Islet of Langerhans (tissue), 1 donor: Measurements from ENCODE around the gene TAB2.
"Not testable (repeated sequence)": the region's sequence is repeated elsewhere in the genome, so short reads cannot be mapped to it uniquely, and the experiment has no call there.

ENCODE experiments used
- FAIRE-seq: peaks from one replicate; lab custom pipeline; 2011; peaks lifted over from hg19 to GRCh38; lab: Jason Lieb, UNC

TAB2 gene

DNA sequence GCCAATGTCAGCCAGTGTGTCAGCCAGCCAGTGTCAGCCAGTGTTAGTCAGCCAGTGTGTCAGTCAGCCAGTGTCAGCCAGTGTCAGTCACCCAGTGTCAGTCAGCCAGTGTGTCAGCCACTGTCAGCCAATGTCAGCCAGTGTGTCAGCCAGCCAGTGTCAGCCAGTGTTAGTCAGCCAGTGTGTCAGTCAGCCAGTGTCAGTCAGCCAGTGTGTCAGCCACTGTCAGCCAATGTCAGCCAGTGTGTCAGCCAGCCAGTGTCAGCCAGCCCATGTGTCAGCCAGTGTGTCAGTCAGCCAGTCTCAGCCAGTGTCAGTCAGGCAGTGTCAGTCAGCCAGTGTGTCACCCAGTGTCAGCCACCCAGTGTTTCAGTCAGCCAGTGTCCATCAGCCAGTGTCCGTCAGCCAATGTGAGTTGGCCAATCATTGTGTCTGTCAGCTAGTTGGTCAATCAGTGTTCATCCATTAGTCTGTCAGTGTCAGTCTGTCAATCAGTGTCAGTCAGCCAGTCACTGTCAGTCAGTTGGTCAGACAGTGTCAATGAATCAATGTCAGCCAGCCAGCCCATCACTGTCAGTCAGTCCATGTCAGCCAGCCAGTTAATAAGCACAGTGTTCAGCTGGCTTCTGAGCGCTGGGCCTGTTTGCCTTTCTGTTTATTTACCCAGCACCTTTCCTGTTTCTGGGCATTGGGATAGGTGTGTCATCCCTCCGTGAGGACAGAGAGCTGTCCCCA, 127.0 kb downstream of the TAB2 start:
- not testable (repeated sequence) for FAIRE-seq

DNA sequence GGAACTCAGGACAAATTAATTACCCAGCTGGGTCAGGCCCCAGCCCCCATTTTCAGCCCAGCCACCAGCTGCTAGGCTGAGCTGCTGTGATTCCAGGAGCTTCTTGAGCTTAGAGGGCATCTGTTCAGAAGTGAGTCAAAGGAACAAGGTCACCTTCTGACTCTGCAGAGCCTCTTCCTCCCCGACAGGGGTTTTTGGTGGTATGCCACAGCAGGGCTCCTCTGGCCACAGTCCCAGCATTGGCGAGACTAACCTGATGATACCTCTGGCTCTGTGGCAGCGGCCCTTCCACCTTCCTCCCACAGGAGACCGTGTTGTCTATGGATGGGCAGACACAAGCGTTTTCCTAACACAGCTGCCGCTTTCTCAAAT, 127.6 kb downstream of the TAB2 start:
- no peak for FAIRE-seq

DNA sequence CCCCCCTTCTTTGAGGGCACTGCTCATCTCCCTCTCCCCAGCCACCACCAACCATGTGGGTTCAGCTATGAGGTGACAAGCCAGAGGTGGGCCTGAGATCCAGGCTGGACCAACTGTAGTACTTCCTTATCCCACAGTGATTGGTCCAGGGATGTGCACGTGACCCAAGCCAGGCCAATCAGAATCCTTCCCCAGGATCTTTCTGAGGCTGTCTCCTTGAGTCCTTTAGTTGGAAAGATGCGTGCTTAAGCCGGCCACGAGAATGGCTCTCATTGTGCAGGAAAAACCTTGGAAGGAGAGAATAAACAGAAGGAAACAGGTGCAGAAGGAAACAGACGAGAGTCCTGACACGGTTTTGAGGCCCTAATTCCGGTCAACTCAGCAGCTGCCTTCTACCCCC, 128.1 kb downstream of the TAB2 start:
- FAIRE-seq: no peak

DNA sequence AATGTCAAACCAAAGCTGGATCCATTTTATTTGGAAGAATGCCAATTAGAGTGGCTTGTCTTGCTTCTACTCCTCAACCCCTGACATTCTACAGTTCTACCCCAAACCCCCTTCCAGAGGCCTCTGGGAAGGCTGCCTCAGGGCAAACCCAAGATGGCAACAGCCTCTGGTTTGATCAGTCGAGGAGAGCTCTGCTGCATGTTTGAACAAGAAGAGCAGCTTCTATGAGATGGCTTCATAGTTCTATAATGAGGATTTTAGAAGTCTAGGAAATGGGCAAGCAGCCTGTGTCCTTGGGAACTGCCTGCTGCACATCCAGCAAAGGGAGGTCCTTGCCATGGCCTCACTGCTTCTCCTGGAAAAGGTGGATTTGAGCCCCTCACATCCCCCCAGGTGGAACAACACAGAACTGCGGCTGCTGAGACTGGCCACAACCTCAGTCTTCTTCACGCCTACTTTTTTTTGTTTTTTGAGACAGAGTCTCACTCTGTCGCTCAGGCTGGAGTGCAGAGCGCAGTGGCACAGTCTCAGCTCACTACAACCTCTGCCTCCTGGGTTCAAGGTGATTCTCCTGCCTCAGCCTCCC, 129.4 kb downstream of the TAB2 start:
- FAIRE-seq: no peak

DNA sequence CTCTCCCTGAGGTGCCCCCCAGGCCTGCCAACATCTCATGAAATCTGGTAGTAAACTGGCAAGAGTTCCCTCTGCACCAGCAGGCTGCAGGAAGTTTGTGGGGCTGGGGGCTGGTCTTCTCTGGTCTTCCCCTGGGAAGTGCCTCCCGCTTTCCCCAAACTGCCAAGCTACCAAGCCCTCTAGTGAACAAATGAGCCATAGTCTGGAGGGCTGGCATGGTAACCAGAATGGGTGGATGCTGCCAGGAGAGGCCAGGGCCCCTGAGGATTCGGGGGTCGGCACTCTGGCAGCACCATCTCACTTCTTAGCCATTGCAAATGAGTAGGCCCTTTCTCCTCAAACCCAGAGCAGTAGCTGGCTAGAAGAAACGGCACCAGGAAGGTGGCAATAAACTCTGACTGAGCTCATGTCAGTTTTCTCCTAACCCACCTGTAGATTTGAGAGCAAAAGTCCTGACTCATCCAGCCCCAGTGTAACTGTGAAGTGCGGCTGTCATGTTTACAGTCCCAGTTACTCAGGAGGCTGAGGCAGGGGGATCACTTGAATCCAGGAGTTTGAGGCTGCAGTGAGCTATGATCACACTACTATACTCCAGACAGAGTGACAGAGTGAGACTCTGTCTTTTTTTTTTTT, 131.4 kb downstream of the TAB2 start:
- no peak for FAIRE-seq

DNA sequence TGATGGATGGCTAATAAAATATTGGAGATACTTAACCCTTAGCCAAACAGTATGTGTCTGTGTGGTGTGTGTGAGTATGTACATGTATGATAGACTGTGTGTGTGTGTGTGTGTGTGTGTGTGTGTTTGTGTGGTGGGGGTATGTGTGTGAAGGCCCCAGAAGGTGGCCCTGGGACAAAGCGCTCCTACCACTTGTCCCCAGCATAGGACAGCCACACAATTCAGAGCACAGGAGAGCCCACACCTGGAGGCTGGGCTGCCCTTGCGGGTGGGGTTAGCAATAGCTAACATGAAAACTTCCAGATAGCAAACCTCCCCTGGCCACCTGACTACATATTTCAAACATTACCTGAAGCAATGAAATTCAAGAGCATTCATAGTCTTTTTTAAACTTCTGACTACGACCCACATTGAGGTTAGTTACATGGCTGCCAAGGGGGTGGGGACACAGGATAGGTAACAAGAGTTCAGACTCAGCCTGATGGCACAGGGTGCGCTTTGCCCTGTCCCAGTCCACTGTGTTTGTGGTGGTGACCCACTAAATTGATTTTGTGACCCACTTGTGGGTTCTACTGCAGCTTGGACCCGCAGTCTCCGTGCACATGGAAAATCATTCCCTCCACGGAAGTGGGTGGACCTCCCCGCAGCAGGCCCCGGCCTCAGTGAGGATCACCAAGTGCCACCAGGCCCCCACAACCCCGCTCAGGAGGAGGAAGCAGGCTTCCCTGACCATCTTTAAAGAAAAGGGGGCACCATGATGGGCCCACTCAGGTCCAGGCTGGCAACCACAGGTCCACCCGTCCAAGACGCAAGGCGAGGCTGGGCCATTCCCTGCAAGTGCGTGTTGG, 132.5 kb downstream of the TAB2 start:
- no peak for FAIRE-seq

DNA sequence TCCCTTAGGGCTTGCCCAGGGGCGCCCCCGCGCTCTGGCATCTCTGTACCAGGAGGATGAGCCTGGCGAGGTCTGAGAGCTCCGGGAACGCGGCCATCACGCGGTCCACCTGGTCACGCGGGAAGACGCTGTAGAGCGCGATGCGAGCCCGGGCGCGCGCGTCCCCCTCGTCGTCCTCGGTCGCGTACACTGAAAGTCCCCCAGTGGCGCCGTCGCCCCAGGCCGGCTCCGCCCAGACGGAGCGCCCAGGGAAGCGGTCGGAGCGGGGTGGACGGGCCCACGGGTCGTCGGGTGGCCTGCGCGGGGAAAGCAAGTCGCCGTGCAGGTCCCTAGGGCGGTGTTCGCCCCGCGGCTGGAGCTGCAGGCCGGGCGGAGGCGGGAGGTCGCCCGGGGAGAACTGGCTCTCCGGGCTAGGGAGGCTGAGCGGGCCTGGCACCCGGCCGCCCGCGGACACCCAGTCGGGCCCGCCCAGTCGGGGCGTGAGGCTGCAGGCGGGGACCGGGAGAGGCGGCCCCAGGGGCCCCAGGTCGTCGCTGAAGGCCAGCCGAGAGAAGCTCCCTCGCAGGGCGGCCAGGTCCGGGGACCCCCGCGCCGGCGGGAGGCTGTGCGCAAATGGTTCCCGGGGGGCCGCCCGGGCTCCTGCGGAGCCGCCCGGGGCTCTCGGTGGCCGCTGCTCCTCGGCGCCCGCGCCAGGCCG, 133.3 kb downstream of the TAB2 start:
- FAIRE-seq: no peak

DNA sequence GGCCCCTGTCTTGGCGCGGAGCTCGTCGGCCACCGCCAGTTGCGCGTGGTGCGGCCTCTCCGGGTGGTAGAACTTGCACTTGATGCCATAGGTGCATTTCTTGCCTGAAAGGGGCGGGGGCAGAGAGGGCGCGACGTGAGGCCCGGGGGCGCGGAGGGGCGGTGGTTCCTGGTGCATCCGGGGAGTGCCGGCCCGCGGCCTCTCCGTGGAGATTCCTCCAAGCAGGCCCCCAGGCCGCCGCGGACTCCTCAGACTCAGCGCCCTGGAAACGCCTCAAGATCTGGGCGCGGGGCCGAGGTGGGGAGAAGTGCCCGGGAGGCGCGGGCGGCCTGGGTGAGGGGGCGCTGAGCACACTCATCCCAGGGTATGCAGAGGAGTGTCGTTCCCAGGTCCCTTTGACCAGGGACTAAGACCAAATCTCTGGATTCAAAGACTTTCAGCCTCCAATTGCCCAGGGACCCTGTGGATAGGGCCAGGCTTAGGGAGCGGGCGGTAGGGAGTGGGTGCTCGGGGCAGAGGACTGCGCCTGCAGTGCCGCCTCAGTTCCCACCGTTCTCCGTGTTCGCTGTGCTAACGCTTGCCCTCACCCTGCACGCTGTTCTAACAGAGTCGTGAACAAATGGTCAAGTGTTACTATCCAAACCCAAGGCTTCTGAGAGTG, 134.0 kb downstream of the TAB2 start:
- FAIRE-seq: no peak

DNA sequence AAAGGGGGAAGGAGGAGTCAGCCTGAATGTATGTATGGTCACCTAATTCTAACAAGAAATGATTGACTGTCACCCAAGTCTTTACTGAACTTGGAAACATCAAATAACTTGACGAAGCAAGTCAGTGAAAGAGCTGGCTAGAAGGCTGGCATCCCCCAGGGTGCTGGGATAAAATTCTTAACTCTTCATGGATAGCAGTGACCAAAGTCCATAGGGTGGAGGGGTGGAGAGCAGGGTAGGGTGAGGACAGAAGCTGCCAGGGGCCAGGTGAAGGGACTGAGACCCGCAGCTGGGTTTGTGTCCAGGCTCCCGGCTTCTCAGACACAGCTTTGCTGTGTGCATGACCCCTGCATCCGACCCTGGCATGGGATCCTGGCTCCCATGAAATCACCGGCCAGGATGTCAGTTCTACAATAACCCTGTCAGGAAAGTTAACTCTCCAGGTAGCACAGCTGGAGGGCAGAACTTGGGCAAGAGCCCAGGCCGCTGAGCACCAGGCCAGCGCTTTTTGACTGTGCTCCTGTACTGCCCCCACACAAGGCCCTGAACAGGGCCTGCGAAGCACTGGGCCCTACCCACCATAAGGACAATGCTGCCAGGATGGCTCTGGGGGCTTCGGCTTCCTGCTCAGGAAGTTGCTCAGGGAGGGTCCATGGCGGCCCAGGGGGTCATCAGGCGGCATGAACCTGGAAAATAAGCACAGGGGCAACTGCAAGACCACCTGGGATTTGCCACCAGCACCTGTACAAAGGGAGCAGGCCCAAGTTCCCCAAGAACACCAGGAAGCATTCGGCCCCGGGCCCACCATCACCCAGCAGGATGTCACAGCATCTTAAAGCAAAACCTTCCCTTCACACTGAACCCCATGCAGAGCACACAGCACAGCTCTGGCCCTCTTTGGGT, 134.8 kb downstream of the TAB2 start:
- FAIRE-seq: no peak

DNA sequence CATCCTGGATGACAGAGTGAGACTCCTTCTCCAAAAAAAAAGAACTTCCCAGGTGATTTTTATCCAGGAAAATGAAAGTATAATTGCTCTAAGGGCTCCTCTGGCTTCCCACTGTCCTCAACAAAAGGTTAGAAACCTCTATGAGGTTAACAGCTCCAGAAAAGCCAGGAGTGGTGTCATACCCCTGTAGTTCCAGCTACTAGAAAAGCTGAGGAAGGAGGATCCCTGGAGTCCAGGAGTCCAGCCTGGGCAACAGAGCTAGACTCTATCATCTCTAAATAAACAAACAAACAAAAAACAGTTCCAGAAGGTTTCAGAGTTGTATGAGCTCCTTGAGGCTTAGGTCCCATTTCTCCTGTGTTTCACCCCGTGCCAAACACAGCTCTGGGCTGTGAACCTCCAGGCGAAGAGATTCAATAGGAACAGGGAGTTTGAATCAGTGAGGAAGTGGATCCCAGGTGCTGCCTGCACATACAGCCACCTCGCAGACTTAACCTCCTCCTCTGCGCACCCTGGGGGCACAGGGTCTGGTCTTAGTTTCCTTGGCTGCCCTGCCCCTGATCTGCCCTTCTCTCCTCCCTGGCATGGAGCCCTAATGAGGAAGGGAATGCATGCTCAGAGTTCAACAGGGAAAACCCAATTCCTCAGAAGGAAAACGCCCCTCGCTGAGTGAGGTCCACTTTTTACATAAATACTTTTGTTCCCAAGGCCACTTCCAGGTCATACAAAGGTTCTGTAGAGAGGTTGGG, 136.3 kb downstream of the TAB2 start:
- no peak for FAIRE-seq

DNA sequence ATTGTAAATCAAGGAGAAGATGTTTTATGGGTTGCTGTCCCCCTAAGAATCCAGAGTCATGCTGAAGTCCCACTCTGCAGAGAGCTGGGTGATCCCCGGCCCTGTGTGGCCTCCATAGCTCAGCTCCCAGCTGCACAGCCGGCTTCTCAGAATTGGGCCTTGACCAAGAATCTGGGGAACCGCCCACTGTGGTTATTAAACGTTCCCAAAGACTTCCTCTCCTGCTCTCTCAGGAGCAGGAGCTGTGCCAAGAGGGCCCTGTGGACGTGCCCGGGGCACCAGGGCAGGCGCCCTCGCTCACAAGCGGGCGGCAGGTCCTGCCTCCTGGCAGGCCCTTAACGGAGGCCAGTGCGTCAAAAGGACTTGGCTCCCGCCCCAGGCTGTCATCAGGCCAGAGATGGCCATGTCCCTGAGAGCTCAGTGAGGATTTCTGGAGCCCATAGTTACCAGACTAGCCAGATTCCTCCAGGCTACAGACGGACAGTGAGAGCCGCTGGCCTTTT, 136.9 kb downstream of the TAB2 start:
- no peak for FAIRE-seq

DNA sequence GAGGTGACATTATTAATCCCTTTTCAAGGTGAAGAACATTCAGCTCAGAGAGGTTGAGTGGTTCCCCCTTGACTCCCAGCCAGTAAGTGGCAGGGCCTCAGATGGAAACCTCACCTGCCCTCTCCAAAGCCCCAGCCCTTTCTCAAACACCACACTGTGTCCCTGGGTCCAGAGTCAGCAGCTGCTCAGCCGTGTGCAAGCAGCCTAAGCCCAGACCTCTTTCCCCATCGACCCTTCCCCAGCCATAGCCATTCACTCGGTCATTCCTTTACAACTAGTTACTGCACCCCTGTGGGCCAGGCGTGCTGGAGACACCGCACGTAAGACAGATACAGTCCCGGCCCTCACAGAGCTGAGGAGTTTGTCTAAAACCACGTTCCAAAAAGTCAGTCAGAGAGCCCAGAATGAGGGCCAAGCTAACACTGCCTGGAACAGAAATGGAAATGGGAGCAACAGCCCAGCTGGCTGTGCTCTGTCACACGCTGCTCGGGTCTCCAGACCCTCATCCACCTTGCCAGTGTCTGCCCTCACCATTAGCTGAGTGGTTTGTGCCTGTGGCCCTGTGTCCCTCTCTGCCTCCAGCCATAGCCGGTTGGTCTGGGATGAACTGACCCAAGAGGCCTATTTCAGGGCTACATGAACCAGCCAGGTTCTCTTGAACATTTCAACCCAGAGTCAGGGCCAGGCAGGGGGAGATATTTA, 137.7 kb downstream of the TAB2 start:
- no peak for FAIRE-seq

DNA sequence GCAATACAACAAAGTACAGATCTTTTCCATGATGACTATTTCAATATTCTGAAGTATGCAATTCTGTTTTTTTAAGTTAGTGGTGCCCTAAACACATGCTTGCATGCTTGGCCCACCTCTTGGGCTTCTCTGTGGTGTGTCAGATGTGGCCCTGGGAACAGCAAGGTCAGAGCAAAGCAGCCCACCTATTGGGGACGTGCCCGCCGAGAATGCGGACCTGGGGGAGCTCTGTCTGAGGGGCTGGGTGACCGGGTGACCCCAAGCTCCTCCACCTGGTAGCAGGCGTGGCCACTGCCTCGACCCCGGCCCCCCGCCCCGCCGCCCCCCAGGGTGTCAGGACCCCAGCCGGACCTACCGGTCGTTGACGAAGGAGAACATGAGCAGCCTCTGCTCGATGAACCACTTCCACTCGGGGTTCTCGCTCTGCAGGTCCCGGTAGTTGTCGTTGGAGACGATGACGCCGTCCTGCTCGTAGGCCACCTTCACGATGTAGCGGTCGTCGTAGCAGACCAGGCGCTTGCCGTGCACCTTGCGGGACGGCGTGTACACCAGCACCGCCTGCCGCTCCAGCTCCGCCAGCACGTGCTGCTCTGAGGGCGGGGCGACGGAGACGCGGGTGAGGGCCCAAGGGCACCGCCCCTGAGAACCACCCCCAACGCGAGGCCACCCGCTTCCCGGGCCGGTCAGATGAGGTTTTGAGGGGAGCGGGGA, 139.0 kb downstream of the TAB2 start:
- no peak for FAIRE-seq

DNA sequence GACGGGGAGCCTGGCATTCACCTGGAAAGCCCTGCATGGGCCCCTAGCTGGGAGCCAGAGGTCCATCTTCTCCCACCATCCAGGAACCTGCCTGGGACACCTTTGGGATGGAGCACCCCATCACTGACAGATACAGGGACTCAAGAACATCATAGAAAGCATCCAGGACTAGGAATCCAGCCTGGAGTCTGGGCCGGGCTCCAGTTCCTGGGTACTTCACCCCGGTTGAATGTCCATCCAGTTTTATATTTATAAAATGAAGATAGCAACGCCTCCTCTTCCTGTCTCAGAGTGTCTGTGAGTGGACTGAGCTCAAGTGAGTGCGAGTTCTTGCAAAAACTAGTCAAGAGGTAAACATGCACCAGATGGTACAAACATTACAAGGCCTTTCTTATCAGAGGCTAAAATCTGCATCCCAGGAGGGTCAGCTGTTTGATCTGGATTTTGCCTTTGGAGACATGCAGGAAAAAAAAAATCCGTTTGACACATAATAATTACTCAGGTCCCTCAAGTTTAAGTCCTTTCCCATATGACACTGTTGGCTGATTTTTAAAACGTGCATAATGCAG, 139.9 kb downstream of the TAB2 start:
- no peak for FAIRE-seq

DNA sequence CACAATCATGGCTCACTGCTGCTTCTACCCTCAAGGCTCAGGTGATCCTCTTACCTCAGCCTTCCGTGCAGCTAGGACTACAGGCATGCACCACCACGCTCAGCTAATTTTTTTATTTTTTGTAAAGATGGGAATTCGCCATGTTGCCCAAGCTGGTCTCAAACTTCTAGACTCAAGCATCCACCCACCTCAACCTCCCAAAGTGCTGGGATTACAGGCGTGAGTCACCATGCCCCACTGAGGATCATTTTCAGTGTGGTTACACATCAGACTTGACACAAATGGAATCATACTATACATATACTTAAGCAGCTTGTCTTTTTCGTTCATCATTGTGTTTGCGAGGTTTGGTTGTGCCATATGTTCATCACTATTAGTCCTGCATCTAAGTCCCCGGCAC, 140.7 kb downstream of the TAB2 start:
- no peak for FAIRE-seq

DNA sequence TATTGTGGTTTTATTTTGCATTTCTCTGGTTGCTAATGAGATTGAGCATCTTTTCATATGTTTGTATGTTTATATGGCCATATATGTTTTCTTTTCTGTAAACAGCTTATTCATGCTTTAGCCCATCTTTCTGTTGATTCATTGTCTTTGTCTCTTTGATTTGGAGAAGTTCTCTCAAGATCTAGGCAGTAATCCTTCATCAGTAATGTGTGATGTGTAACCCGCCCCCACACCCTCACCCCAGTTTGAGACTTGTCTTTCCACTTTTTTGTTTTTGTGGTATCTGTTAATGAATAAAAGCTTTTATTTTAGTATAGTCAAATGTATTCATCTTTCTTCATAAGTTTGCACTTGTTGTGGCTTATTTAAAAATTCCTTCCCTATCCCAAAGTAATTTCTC, 141.3 kb downstream of the TAB2 start:
- FAIRE-seq: no peak

DNA sequence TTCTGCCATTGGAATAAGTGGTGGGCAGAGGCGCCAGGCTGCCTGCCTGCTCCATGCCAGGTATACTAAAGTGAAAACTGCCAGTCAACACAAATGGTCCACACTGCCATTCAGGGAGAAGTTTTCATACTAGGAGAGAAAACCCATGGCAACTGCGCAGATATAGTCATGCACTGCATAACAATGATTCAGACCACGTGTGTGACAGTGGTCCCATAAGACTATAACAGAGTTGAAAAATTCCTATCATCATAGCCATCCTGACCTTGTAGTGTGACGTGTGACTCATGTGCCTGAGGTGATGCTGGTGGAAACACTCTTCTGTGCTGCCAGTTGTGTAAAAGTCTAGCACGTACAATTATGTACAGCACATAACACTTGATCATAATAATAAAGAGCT, 142.2 kb downstream of the TAB2 start:
- FAIRE-seq: no peak

DNA sequence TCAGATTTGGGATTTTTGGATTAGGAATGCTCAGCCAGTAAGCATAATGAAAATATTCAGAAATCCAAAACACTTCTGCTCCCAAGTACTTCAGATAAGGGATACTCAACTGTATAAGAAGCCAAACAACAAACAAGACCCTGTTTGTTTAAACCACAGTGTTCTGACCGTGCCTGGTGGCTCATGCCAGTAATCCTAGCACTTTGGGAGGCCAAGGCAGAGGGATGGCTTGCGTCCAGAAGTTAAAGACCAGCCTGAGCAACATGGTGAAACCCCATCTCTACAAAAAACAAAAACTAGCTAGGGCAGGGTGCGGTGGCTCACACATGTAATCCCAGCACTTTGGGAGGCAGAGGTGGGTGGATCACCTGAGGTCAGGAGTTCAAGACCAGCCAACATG, 142.7 kb downstream of the TAB2 start:
- FAIRE-seq: not testable (repeated sequence)
